T-helper 2 cell (primary cell): ENCODE measurements around the gene GNG3.
"Not testable (repeated sequence)": the region's sequence is repeated elsewhere in the genome, so short reads cannot be mapped to it uniquely, and the experiment has no call there.

Source experiments
- DNase-seq, 5 experiments: peaks; one replicate each; pipeline versions ENCODE4 v3.0.0 to v3.0.0-alpha.2; 2012 to 2022
- total RNA-seq, 2 donors: gene quantifications; one replicate each; lab custom pipeline; 2026; lab: John Stamatoyannopoulos, UW

Gene GNG3
- 0.13 to 0.31 reads per million in 2 donors for total RNA-seq

- peak in 1 of 5 experiments; percentile 33 for DNase-seq
Measured at GRCh38 chr11:62707277-62707861, at the start of gene GNG3, which contains the start of gene BSCL2. Gene GNG3, plus strand, starts transcription at chr11:62707676. Its CDS starts 620 bp downstream, at chr11:62708296. Gene BSCL2, minus strand, starts transcription at chr11:62707424. Its CDS starts 229 bp downstream, at chr11:62707195.

- peak in 3 of 5 experiments; percentile 28 to 82 (median 33) for DNase-seq
Measured at GRCh38 chr11:62664405-62665074, 42.9 kb upstream of the GNG3 start.

- DNase-seq: peak; percentile 88 to 94 (median 93)
Measured at GRCh38 chr11:62665075-62665598, 42.3 kb upstream of the GNG3 start, which contains the start of the genes C11orf98 and CSKMT. Gene C11orf98, minus strand, starts transcription at chr11:62665210. Its CDS starts 41 bp downstream, at chr11:62665169. Gene CSKMT, plus strand, starts transcription at chr11:62665312. Its CDS starts 568 bp downstream, at chr11:62665880.

GRCh38 chr11:62665599-62666258 lies 41.7 kb upstream of the GNG3 start:
- peak; percentile 21 to 78 (median 54) for DNase-seq

- DNase-seq: peak in 1 of 5 experiments; percentile 37
Measured at GRCh38 chr11:62666259-62666926, 41.1 kb upstream of the GNG3 start.

- no peak for DNase-seq
Measured at GRCh38 chr11:62667460-62667859, 40.0 kb upstream of the GNG3 start.

GRCh38 chr11:62669420-62670161 lies 37.9 kb upstream of the GNG3 start:
- DNase-seq: no peak

GRCh38 chr11:62671236-62671607 lies 36.3 kb upstream of the GNG3 start:
- DNase-seq: peak in 3 of 5 experiments; percentile 27 to 71 (median 50)

- peak; percentile 30 to 83 (median 60) for DNase-seq
Measured at GRCh38 chr11:62671608-62672389, 35.7 kb upstream of the GNG3 start, which contains the start of the genes LBHD1 and UQCC3. Gene LBHD1, minus strand, starts transcription at chr11:62672267. Its CDS starts 2,236 bp downstream, at chr11:62670031. Gene UQCC3, plus strand, starts transcription at chr11:62671673. Its CDS starts 73 bp downstream, at chr11:62671746.

GRCh38 chr11:62673196-62673525 lies 34.3 kb upstream of the GNG3 start:
- no peak for DNase-seq

- not testable (repeated sequence) for DNase-seq
Measured at GRCh38 chr11:62675415-62675814, 32.1 kb upstream of the GNG3 start.

- DNase-seq: no peak
Measured at GRCh38 chr11:62676698-62677097, 30.8 kb upstream of the GNG3 start.

GRCh38 chr11:62677156-62677555 lies 30.3 kb upstream of the GNG3 start:
- DNase-seq: no peak

- no peak for DNase-seq
Measured at GRCh38 chr11:62677714-62678113, 29.8 kb upstream of the GNG3 start.

- DNase-seq: no peak
Measured at GRCh38 chr11:62678433-62678769, 29.1 kb upstream of the GNG3 start.

- DNase-seq: peak; percentile 61 to 89 (median 80)
Measured at GRCh38 chr11:62678770-62679696, 28.4 kb upstream of the GNG3 start, which contains the start of gene UBXN1. Gene UBXN1, minus strand, starts transcription at chr11:62679073. Its CDS starts 150 bp downstream, at chr11:62678923.

GRCh38 chr11:62680825-62681240 lies 26.6 kb upstream of the GNG3 start:
- DNase-seq: peak in 1 of 5 experiments; percentile 79

GRCh38 chr11:62682518-62682917 lies 25.0 kb upstream of the GNG3 start:
- DNase-seq: no peak
